NCI-H1930 (cell line): ENCODE data around the gene CDK8.

Experiments used
- DNase-seq, 2 experiments: peaks; one replicate each; lab custom pipeline; 2025; lab: John Stamatoyannopoulos, UW

Gene CDK8

DNA sequence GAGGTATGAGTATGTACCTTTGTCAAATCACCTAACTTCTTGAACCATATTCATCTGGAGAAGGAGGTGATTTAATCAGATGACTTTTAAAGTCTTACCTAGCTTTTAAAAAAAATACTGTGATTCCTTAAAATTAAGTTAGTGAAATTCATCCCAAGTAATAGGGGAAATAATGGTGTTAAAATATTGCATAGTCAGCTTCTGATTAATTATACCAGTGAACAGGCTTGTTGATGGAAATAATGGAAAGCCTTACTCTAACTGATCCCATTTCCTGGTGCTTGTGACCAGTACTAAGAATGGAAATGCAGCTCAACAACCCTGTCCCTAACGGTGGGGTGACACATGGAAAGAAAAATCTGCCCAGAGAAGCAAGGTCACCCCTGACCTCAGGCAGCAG is 130.7 kb downstream of the CDK8 start:
- DNase-seq, result no peak

DNA sequence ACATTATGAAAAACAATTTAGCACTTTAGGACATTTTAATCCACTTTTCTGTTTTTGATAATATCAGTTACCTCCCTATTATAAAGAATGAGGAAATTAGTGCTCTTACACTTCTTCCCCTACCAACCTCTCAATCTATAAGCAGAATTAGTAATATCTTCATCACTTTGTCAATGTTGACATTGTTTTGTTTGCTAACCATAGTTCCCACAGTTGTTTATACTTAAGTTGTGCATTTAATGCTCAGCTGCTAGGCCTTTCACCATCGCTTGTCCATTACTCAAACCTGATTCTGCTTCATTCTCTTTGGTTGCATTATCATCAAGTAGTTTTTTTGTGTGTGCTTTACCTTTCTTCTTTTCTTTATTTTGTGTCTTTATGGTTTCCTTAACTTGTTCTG is 132.1 kb downstream of the CDK8 start:
- no peak for DNase-seq

DNA sequence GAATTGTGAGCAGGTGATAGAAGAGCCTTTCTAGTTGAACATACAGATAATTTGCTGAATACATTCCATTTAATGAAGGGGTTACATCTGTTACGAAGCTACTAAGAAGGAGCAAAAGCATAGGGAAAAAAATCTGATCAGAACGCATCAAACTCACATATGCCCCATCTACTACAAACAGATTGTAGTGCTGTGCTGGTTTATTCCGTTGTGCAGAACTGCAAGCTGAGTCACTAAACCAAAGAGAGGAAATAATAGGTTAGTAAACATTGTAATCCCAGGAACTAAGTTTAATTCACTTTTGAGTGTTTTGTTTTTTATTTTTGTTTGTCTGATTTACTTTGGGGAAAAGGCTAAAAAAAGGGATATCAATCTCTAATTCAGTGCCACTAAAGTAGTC is 136.3 kb downstream of the CDK8 start:
- DNase-seq, result no peak

DNA sequence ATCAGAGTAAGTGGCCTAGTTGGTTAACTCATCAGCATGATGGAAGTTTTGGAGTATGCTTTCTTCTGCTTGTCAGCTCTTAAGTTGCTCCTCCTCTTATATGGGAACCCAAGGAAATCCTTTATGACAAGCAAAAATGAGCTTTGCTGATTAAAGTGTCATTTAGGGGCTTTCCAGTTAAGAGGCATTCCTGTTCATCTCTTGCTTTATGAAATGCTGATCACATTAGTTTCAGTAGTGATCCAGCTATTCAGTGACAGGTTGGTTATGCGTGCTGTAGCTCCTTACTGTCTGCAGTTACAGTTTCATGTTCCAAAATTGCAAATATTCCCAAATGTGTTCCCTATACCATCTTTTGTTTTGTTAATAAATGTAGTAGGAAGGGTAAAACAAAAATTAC is 146.6 kb downstream of the CDK8 start:
- no peak for DNase-seq

DNA sequence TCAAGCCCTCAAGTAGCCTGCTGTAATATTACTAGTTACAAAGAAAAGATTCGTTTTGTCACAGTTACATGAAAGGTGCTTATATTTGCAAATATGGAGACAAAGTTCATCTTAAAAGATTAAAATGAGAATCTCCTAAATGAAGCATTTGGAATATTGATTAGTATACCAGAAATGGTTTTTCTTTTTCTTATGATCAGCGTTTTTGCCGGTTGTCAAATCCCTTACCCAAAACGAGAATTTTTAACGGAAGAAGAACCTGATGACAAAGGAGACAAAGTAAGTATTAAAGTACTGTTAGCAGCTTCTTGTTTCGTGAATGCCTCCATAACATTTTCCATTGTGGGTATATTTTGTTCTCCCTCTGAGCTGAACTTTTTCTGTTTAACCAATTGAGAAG is 147.1 kb downstream of the CDK8 start:
- DNase-seq, result no peak

DNA sequence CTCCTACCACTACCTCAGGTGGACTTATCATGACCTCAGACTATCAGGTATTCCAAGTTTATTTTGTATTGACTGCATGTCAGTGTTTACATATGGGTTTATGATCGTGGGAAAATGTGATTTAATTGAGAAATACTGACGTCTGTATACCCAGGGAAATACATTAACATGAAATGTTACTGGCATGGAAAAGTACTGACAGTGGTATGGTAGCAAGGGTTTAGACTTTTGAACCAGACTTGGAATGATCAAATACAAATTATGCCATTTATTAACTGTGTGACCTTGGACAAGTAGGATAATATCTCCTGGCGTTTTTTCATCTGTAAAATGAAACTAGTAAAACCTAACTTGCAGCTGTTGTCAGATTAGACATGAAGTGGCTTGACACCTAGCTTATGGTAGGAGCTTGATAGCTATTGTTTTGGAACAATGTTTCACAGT is 147.7 kb downstream of the CDK8 start:
- DNase-seq, result no peak

DNA sequence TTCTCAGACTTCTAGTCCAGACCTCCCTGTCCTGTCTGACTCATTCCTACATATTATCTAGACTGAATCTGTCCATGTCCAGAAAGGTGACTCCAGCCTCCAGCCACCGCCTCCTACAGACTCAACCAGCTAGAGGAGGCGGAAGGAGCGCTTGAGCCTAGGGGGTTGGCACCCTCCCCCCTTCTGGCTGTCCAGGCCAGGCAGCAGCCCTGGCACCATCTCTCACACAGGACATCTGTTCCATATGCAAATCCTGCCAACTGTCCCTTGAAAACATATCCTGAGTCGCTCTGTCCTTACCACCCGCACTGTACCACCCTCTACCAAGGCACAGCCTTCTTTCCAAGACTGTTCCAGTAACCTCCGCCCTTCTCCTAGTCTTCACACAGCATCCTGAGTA is 152.9 kb downstream of the CDK8 start:
- DNase-seq, result no peak

DNA sequence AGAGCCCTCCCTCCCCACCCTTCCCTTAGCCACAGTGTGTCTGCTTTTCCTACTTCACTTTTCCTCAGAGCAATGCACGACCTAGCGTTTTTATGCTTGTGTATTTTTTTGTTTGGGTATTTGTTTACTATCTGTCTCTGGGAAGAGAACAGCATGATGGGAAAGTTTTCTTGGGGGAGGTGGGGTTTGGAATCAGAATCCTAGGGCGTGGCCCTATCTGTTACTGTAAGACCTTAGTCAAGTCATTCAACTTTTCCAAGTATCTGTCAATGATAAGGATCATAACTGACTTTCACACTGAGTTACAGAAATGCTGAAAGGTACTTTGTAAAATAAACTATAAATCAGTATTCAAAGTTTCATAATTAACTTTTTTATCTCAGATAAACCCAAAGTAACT is 157.3 kb downstream of the CDK8 start:
- DNase-seq, result no peak

DNA sequence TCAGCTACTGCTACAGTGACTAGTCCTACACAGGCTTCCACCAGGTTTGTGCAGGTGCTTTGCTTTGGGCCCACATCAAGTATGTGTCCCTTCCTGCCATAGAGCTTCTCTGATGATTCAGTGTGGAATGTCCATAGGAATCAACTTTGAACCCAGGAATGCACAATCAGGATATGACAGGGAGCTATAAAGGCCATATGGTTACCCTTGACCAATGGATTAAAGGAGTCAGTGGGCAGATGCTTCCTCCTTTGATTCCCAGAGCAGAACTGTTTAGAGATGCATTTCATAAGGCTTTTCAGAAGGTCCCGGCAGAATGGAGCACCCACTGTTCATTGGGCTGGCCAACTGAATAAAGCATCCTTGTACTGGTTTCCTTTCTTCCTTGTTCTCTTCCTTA is 158.3 kb downstream of the CDK8 start:
- no peak for DNase-seq

DNA sequence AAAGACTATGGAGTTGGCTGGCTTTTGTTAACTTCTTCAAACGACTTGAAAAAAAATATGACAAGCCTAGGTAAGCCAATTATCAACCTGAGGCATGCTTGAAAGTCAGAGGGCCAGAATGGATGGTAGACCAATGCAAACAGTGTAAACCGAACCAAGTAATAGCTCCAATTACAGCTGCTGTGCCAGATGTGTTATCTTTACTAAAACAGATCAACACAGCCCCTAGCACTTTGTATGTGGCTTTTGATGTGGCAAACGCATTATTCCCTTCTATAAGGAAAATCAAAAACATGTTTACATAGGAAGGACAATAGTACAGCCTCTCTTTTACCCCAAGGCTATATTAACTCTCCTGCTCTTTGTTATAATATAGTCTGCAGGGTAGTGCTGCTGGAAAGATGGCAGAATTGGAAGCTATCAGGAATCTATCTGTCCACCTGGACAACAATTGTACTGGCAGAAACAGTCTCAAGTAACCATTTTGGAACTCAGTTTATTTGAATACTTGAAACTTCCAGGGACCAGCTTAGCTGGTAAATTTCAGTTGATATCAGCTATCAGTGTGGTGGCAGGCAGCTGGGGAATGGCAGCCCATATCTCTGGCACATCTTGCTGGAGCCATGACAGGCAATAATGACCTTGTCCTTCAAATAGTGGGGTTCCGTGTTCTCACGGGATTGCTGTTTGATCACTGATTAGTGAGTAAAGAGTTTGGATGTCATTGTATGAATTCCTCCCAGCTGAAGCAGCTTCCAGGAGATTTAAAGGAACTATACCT is 159.2 kb downstream of the CDK8 start:
- DNase-seq, result peak in 1 of 2 experiments; percentile 23

DNA sequence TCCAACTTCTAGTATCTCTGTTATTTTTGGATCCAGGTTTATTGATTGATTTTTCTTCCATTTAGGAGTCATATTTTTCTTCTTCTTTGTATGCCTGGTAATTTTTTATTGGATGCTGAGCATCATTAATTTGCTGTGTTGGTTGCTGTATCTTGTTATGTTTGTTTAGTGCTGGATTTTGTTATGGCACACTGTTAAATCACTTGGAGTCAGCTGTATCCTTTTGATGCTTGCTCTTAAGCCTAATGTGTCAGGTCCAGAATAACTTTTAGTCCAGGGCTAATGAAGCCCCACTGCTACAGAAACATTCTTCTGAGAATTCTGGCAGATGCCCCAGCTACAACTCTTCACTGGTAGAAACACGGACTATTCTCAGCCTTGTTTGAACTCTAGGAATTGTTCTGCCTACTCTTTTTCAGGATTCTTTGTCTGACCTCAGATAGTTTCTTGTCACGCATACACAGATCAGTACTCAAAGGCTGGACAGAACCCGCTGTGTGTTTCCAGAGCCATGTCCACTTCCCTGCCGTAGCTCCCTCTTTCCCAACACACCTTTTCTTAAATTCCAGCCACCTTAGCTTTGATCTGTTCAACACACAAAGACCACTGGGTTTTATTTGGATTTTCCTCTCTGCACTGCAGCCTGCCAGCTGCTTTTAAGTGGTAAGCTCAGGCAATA is 166.5 kb downstream of the CDK8 start:
- peak; percentile 40 to 65 for DNase-seq

DNA sequence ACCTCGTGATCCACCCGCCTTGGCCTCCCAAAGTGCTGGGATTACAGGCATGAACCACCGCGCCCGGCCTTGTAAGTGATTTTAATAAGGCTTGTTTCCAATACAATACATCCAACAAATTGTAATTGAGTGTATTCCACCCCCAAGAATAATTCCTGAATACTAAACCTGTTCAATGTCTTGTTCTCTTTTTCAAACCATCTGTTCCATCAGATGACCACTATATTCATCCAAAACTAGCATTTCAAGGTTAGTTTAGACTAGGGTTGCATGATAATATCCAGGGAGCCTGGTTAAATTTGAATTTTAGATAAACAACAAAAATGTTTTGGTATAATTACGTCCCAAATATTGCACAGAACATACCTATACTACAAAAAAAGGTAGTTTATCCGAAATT is 168.1 kb downstream of the CDK8 start:
- DNase-seq, result no peak

DNA sequence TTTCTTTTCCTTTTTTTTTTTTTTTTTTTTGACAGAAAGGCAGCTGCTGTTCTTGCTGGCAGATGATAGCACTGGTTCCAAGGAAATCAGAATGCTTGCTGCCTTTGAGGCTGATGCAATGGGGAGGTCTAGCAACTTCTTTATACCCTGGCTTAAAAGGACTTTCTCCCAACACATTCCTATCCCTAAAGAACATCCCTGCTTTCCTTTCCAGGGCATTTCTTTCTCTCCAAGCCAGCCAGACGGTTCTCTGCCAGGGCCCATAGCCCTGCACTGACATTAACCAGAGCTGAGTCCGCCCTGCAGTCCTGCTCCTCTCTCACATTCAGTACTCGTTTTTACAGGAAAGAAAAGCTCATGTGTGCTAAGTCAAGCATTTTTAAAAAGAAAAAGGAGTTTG is 169.7 kb downstream of the CDK8 start:
- DNase-seq, result no peak

DNA sequence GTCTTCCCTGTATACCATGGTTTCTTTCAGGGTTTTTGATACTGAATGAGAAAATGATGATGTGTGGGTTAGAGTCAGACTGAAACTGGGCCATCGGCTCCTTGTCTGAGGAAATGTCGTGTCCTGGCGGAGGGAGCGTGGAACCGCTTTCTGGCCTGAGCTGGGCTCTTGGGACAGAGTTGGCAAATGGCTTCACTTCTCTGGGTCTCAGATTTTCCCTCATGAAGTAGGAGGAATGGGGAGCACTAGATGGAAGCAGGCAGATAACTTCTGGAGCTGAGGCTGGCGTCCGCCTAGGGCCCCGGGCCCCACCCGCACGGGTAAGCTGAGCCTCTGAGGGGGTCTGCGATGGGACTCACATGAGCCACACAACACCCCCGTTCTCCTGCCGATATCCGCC is 170.3 kb downstream of the CDK8 start:
- DNase-seq, result no peak

DNA sequence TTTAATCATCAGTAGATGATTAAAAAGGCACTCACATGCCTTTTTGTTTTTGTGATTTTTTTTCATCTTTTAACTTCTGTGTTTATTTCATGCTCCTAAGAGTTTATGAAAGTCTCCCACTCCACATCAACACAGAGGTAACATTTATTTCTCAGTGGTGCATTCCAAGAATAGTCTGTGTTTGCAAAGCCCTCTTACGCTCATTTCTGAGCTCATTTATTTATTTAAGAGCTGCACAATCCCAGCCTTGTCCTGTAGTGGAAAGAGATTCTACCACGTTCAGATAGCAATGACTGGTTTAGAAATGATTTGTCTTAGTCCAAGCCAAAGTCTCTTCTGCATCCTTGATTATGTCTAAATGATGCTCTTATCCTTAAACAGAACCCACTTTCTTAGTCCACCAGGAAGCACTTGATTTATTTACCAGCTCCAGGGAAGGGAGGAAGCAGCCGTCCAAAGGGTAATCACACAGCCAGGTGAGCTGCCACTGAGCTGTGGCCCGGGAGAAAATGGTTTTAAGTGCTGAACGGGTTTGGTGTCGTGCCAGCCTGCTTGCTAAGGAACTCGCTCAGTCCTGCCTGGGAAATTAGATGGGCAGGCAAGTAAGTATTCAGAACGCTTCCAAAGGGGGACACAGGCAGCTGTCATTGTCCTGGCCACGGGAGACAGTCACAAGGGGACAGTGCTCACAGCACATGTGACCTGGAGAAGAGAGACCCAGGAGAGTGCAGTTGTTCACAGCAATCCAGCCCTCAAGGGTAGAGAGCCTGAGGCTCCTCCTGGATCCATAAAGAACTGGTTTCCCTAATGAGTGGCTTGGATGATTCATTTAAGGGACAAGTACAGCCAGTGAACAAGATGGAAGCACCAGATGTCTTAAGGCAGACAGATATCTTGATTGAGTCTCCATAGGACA is 171.8 kb downstream of the CDK8 start:
- DNase-seq, result no peak

DNA sequence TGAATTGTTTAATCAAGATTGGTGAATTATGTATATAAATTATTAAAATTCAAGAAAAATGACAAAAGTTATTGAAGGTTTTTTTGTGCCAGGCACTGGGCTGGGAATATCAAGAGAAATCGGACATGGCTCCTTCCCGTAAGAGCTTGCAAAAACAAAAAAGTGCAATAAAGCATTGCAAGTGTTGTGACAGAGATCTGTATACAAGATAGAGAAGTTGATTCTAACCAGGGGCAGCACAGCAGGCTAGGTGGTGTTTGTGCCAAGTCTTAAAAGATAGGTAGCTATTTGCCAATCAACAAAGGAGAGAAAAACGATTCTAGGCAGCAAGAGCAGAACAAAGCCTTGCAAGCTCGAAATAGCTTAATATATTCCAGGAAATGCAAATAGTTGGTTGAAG is 179.8 kb downstream of the CDK8 start:
- no peak for DNase-seq

DNA sequence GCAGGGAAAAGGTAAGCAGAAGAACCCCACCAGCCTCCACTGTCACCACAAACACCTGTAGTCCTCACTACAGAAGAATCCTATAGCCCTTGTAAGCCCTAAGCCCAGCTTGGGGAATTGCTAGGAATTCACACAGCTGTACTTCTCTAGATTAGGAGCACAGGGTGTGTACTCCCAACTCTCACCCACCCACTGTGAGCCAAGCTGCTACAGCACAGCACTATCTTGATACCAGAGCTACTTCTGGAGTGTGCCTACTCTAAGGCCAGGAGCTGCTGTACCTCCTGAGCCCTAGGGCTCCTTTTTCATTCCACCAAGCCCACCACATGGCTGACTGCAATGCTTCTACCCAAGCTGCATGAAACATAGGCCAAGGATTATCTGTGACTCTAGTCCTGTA is 181.2 kb downstream of the CDK8 start:
- DNase-seq, result no peak

DNA sequence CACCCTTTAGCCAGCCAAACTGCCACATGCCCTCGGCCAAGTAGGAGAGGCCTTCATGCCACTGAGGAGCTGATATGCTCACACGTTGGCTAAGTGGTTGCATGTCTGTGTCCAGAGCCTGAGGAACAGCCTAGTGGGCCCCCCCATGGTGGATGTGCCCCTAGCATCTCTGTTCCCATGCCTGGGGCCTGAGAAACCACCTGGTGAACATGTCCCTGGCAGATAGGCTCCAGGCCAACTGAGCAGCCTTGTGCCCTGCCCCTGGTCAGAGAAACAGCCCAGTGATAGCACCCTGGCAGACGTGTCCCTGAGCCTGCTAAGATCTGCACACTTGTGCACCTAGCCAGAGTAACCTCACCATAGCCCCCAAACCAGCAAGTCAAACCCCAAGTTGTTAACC is 181.7 kb downstream of the CDK8 start:
- DNase-seq, result no peak

DNA sequence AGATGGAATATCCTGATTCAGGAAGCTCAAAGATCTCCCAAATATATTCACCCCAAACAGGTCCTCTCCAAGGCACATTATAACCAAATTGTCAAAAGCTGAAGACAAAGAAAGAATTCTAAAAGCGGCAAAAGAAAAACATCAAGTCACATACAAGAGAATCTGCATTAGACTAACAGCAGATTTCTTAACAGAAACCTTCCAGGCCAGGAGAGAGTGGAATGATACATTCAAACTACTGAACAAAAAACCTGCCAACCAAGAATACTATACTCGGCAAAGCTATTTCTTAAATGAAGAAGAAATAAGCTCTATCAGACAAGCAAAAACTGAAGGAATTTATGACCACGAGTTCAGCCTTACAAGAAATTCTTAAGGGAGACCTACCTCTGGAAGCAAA is 183.0 kb downstream of the CDK8 start:
- no peak for DNase-seq

DNA sequence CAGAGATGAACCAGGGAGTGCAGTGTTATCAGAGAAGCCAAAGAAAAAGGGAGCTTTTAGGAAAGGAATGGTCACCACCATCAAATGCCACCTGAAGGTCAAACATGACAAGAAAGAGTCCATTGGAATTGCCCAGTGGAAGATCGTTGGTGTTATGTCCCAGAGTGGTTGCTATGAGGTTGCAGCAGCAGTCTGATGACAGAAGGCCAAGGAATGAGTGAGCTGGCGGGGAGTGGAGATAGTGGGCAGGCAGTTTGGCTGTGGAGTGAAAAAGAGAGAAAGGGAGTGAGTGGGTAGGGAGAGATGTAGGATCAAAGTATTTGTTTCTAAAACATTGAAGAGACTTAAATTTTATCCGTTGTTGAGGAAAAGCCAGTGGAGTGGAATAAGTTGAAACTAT is 186.2 kb downstream of the CDK8 start:
- no peak for DNase-seq

DNA sequence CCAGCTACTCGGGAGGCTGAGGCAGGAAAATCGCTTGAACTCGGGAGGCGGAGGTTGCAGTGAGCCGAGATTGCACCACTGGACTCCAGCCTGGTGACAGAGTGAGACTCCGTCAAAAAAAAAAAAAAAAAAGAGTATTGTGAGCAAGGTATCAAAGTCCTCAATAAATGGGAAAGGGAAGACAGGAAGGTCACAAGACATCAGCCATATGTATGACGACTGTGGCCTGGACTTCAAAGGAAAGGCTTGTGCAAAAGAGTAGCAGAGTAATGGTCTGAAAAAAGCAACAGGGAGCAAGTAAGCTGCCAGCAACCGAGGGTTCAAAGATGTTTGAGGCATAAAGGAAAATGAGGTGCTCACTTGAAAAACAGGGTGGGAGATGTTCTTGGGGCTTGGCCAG is 187.5 kb downstream of the CDK8 start:
- no peak for DNase-seq

DNA sequence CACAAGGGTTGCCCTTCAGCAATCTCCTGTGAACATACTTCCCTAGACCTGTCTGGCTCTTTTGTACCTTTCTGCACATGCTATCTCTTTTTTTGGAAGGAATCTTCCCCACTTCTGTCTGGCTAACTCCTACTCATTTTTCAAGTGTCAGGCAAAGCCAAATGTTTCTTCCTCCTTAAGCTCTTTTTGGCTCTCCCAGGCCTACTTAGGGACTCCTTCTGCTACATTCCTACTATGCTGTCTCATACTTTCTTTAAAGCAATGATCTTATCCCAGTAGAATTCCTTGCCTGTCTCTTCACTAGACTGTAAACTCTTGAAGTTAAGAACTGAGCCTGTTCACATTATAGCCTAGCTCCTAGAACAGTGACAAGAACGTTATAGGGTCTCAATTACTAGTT is 188.6 kb downstream of the CDK8 start:
- DNase-seq, result no peak

DNA sequence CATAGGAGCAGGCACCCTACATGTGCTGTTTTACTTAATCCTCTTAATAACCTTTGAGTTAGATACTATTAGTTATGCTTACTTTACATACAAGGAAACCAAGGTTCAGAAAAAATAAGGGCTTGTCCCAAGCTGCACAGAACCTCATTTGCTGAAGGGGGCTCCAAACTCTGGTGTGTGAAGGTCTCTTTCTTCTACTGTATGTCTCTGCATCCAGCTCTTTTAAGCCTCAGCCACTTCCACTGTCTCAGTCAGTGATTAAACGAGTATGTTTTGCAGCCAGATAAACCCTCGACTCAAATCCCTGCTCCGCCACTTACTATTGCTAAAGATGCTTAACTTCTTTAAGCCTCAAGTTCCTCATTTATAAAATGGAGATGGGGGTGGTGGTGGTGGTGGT is 191.2 kb downstream of the CDK8 start:
- no peak for DNase-seq
